ENCODE results near the gene AKT3. TPM values are rescaled to one million over a fixed set of nuclear protein-coding genes. Genes with fewer than 3 reads are reported as not detected.

Gene AKT3
- total RNA-seq, 2 experiments from 2014 or later: 63.3 to 78.2 TPM

GRCh38 chr1:243471754-243472745, 378.0 kb downstream of the AKT3 start:
- no peaks in the 10 kb centered on the region for H3K36me3 Mint-ChIP-seq
- H3K4me1 Mint-ChIP-seq: peaks cover 5% of the 10 kb centered on the region
- no peaks in the 10 kb centered on the region for H3K27me3 Mint-ChIP-seq
- H3K9me3 Mint-ChIP-seq: no peaks in the 10 kb centered on the region
- DNase-seq: no peak
- no peak overlapping the region for H3K4me3 Mint-ChIP-seq
- H3K27ac Mint-ChIP-seq: no peak overlapping the region
- POLR2A ChIA-PET: no interaction called here
- ATAC-seq (ENCODE audit: low read depth): no peak

DNA sequence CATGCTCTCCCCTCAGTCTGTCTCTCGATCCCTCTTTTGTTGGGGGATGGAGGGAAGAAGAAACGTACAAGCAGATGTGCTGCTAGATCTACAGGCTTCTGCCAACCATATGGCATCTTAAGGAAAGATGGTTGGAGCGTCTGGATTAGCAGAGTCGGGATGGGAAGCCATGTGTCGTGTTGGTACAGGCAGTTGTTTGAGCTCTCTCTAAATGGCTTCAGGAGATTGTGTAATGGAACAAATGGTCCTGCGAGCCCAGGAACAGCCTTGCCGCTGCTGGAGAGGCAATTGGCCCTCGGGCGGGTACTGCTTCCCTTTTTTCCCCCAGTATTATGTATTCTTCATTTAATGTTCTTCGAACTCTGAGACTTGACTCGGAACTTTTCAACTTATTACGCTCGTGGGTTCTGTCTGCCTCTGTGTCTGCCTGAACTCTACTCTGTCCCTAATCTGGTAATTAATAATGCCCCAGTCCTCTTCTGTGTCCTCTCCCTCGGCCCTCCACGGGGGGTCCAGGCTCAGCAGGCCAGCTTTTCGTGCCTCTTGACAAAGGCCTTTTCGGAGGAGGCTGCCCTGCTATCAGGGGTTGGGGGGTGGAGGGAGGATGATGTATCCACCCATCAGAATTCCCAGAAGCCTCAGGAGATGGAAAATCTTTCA, 378.9 kb downstream of the AKT3 start:
- H3K27ac Mint-ChIP-seq: no peak overlapping the region
- H3K4me1 Mint-ChIP-seq: peaks cover 5% of the 10 kb centered on the region
- no peaks in the 10 kb centered on the region for H3K27me3 Mint-ChIP-seq
- ATAC-seq (ENCODE audit: low read depth) (no peak), DNase-seq (no peak)
- no peak overlapping the region for H3K4me3 Mint-ChIP-seq
- H3K36me3 Mint-ChIP-seq: no peaks in the 10 kb centered on the region
- POLR2A ChIA-PET: no interaction called here
- H3K9me3 Mint-ChIP-seq: no peaks in the 10 kb centered on the region

GRCh38 chr1:243470502-243470901, 379.5 kb downstream of the AKT3 start:
- Mint-ChIP-seq H3K27me3 (no peaks in the 10 kb centered on the region), H3K4me3 (no peak overlapping the region), H3K4me1 (peaks cover 5% of the 10 kb centered on the region), H3K36me3 (no peaks in the 10 kb centered on the region), H3K9me3 (no peaks in the 10 kb centered on the region), H3K27ac (no peak overlapping the region)
- DNase-seq (no peak), ATAC-seq (ENCODE audit: low read depth) (no peak)
- POLR2A ChIA-PET: no interaction called here

DNA sequence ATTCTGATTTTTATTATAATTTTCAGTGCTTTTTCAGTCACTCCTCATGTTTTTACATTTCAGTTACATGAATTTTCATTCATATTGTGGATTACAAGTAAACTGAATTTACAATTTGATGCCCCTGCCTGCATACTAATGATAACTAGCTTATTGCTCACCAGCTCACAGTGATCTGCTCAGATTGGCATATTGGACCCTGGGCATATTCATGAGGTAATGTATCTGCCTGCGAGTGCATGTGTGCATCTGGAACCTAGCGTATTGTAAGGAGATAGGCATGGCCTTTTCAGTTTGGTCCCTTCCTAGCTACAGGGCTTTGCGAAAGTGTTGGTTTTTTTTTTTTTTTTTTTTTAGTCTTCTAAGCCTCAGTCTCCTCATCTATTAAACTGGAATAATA, 380.5 kb downstream of the AKT3 start:
- Mint-ChIP-seq H3K27ac (no peak overlapping the region), H3K27me3 (no peaks in the 10 kb centered on the region), H3K4me1 (peaks cover 5% of the 10 kb centered on the region), H3K36me3 (no peaks in the 10 kb centered on the region), H3K9me3 (no peaks in the 10 kb centered on the region), H3K4me3 (no peak overlapping the region)
- DNase-seq (no peak), ATAC-seq (ENCODE audit: low read depth) (no peak)
- POLR2A ChIA-PET: no interaction called here

DNA sequence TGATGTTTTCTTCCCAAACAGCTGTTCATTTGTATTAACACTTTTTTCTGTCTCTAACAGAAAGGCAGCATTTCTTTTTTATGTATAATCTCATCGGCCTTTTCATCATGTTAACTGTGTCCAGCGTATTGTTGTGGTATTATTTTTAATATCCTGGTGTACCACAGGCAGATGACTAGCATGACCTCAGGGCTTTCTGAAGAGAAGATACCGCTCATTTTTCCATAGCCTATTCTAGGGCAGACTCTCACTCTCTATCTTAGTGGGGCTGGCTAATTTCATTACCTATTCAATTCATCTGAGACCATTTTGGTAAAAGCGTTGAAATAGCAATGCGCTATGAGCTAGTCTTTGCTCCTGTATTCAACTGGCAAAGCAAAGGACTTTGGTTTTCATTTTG, 384.3 kb downstream of the AKT3 start:
- H3K27me3 Mint-ChIP-seq: no peaks in the 10 kb centered on the region
- DNase-seq (no peak), ATAC-seq (ENCODE audit: low read depth) (no peak)
- H3K36me3 Mint-ChIP-seq: peaks cover 4% of the 10 kb centered on the region
- H3K27ac Mint-ChIP-seq: no peak overlapping the region
- peaks cover 2% of the 10 kb centered on the region for H3K4me1 Mint-ChIP-seq
- H3K9me3 Mint-ChIP-seq: no peaks in the 10 kb centered on the region
- H3K4me3 Mint-ChIP-seq: no peak overlapping the region
- POLR2A ChIA-PET: no interaction called here

DNA sequence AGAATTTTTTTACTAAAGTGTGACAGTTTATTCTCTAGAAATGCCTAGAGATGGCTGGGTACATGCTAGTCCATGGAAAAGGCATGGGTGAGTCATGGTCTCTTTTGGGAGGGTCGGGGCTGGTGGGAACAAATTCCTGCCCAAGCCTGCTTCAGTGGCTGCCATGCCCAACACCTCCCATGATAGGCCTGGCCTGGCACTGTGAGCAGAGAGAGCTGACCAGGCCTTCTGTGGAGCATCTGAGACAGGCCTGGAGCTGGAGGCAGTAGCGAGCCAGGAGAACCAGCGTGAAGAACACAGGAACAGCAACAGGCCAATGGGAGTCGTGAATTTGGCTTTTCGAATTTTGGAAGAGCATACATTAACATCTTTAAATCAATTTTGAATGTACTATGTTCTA, 385.0 kb downstream of the AKT3 start:
- Mint-ChIP-seq H3K27me3 (no peaks in the 10 kb centered on the region), H3K4me3 (no peak overlapping the region), H3K27ac (no peak overlapping the region), H3K36me3 (peaks cover 4% of the 10 kb centered on the region), H3K4me1 (peaks cover 2% of the 10 kb centered on the region), H3K9me3 (no peaks in the 10 kb centered on the region)
- DNase-seq (no peak), ATAC-seq (ENCODE audit: low read depth) (no peak)
- POLR2A ChIA-PET: no interaction called here

DNA sequence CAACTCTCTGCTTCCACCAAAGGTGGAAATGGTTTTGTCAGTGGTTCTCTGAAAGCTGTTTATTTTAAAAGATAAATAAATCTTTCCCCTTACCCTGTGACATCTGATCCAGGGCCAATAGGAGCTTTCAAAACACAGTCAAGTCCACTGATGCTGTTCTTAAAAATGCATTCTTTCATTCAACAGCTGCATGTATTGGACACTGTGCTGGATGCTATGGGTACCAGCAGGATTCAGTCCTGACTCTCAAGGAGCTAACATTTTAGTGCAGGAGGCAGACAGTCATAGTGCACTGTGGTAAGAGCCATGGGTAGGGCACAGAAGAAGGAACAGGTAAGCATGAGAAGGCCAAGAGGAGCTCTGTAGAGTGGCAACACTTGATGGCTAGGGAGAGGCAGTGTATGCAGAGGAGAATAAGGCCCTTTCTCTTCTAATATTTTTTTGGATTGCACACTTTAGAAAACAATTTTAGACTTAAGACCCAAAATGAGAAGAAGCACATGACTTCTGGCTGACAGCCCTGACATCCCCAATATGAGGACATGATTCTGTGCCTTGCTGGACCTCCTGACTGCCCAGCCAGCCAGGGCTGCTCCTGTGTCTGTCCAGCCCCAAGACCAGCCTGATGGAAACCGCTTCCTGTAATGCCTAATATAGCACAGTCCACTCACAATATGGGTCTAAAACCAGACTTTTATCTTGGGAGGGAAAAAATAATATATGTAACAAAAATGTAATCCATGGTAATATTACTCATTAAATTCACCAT, 386.9 kb downstream of the AKT3 start:
- ATAC-seq (ENCODE audit: low read depth) (no peak), DNase-seq (no peak)
- Mint-ChIP-seq H3K4me3 (no peak overlapping the region), H3K27me3 (no peaks in the 10 kb centered on the region), H3K4me1 (peaks cover 11% of the 10 kb centered on the region), H3K9me3 (no peaks in the 10 kb centered on the region), H3K36me3 (peaks cover 4% of the 10 kb centered on the region), H3K27ac (no peak overlapping the region)
- POLR2A ChIA-PET: no interaction called here

GRCh38 chr1:243461700-243462099, 388.3 kb downstream of the AKT3 start:
- Mint-ChIP-seq H3K4me1 (peaks cover 11% of the 10 kb centered on the region), H3K4me3 (no peak overlapping the region), H3K9me3 (no peaks in the 10 kb centered on the region), H3K27ac (no peak overlapping the region), H3K36me3 (peaks cover 6% of the 10 kb centered on the region), H3K27me3 (no peaks in the 10 kb centered on the region)
- POLR2A ChIA-PET: no interaction called here
- ATAC-seq (ENCODE audit: low read depth) (no peak), DNase-seq (no peak)

DNA sequence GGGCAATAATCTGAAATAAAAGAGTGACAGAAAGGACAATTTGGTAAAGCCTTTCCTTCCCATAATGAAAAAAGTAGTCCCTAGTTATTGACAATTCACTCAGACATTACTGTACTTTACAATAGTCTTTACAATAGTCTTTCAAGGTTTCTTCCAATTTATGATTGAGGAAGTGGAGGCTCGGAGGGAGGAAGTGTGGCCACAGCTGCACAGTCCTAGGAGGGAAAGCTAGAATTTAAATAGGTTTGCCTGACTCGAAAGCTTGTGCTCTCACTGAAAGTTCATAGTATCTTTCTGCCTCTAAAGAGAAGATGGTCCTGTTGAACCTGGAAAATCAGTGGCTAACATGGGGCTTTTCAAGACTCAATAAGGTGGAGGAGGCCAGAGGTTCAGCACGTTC, 391.0 kb downstream of the AKT3 start:
- DNase-seq (no peak), ATAC-seq (ENCODE audit: low read depth) (no peak)
- no peak overlapping the region for H3K4me3 Mint-ChIP-seq
- H3K4me1 Mint-ChIP-seq: peaks cover 11% of the 10 kb centered on the region
- H3K27me3 Mint-ChIP-seq: no peaks in the 10 kb centered on the region
- POLR2A ChIA-PET: no interaction called here
- H3K36me3 Mint-ChIP-seq: peaks cover 6% of the 10 kb centered on the region
- no peak overlapping the region for H3K27ac Mint-ChIP-seq
- H3K9me3 Mint-ChIP-seq: no peaks in the 10 kb centered on the region

GRCh38 chr1:243457363-243457982, 392.6 kb downstream of the AKT3 start:
- peaks cover 11% of the 10 kb centered on the region for H3K4me1 Mint-ChIP-seq
- no peak overlapping the region for H3K4me3 Mint-ChIP-seq
- no peak for ATAC-seq (ENCODE audit: low read depth)
- no peaks in the 10 kb centered on the region for H3K9me3 Mint-ChIP-seq
- no peak overlapping the region for H3K27ac Mint-ChIP-seq
- peaks cover 4% of the 10 kb centered on the region for H3K36me3 Mint-ChIP-seq
- DNase-seq: no peak
- POLR2A ChIA-PET: no interaction called here
- H3K27me3 Mint-ChIP-seq: no peaks in the 10 kb centered on the region

GRCh38 chr1:243455760-243456651, 394.0 kb downstream of the AKT3 start:
- Mint-ChIP-seq H3K27ac (no peak overlapping the region), H3K9me3 (no peaks in the 10 kb centered on the region), H3K4me1 (peaks cover 12% of the 10 kb centered on the region), H3K4me3 (no peak overlapping the region), H3K36me3 (peaks cover 5% of the 10 kb centered on the region), H3K27me3 (no peaks in the 10 kb centered on the region)
- POLR2A ChIA-PET: no interaction called here
- ATAC-seq (ENCODE audit: low read depth) (no peak), DNase-seq (no peak)

DNA sequence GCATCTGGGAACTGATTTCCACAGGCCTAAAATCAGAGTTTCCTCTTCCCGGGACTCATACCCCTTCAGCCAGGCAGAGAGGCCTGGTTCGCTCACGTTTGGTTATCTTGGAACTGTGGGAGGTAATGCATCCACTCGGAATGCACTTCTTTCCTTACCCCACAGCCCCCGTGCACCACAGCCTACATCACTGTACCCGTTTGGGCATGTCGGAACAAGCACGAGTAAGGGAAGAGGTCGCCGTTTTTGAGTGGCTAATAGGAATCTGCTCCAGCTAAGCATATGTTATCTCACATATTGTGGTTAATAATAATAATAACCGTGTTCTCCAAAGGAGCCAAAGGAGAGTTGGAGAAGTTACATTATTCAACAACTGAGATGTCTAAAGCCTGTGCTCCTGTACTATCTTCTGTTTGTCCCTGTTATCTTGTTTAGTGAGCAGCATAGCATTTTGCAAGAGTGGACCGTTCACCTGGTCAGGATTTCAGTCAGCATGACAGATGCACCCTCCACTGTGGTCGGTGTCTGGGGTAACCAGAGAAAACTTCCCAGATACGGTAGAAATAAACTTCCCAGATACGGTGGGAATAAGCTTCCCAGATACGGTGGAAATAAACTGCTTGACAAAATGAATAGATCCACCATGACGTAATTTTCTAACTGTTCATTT, 395.6 kb downstream of the AKT3 start:
- H3K36me3 Mint-ChIP-seq: peaks cover 10% of the 10 kb centered on the region
- no peak overlapping the region for H3K4me3 Mint-ChIP-seq
- no peaks in the 10 kb centered on the region for H3K9me3 Mint-ChIP-seq
- H3K27me3 Mint-ChIP-seq: no peaks in the 10 kb centered on the region
- peaks cover 12% of the 10 kb centered on the region for H3K4me1 Mint-ChIP-seq
- POLR2A ChIA-PET: no interaction called here
- DNase-seq (no peak), ATAC-seq (ENCODE audit: low read depth) (no peak)
- H3K27ac Mint-ChIP-seq: no peak overlapping the region
